Liver (tissue), 3 donors: ENCODE results near the gene PHLPP1.
"Not testable (repeated sequence)": the region's sequence is repeated elsewhere in the genome, so short reads cannot be mapped to it uniquely, and the experiment has no call there.

ENCODE experiments used
- GABPA ChIP-seq, 2 donors: IDR thresholded peaks in 1 of 2; conservative IDR thresholded peaks in 1 of 2; 2 replicates each; pipeline ENCODE4 v1.6.1; 2016; ENCODE audit warnings: antibody characterized with exemption in 2 of 2, mild to moderate bottlenecking in 1 of 2, moderate library complexity in 1 of 2
- NR2F2 ChIP-seq: IDR thresholded peaks from 2 replicates; pipeline ENCODE4 v1.6.1; 2016; ENCODE audit warnings: antibody characterized with exemption
- RXRA ChIP-seq, 2 donors: IDR thresholded peaks; 2 replicates each; pipeline ENCODE4 v1.6.1; 2017 to 2018; ENCODE audit warnings: antibody characterized with exemption in 2 of 2, mild to moderate bottlenecking in 1 of 2
- TF ChIP-seq, protein P1 (sequence below): fragments of 150-350 bp; IDR thresholded peaks from 2 replicates; pipeline ENCODE4 v1.5.1; 2017; ENCODE audit warnings: improper control_type of control experiment, low read depth, low read length; ENCODE audit not compliant: missing input control
- donor health status: healthy.
- donor health status: healthy.

DNA sequence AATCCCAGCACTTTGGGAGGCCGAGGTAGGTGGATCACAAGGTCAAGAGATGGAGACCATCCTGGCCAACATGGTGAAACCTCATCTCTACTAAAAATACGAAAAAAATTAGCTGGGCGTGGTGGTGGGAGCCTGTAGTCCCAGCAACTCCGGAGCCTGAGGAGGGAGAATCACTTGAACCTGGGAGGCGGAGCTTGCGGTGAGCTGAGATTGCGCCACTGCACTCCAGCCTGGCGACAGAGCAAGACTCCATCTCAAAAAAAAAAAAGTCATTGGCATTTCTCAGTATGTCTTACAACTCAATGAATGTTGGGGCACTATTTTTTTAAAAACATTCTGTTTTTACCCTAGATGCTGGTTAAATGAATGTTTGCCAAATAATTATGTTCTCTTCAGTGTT, 94.1 kb downstream of the PHLPP1 start:
- TF ChIP-seq RXRA (IDR thresholded peaks at IDR 0.05); GABPA (IDR thresholded peaks at IDR 0.05 in 1 of 2, conservative IDR thresholded peaks at IDR 0.05 in 1 of 2); NR2F2: not testable (repeated sequence)
- TF ChIP-seq, protein P1, sequence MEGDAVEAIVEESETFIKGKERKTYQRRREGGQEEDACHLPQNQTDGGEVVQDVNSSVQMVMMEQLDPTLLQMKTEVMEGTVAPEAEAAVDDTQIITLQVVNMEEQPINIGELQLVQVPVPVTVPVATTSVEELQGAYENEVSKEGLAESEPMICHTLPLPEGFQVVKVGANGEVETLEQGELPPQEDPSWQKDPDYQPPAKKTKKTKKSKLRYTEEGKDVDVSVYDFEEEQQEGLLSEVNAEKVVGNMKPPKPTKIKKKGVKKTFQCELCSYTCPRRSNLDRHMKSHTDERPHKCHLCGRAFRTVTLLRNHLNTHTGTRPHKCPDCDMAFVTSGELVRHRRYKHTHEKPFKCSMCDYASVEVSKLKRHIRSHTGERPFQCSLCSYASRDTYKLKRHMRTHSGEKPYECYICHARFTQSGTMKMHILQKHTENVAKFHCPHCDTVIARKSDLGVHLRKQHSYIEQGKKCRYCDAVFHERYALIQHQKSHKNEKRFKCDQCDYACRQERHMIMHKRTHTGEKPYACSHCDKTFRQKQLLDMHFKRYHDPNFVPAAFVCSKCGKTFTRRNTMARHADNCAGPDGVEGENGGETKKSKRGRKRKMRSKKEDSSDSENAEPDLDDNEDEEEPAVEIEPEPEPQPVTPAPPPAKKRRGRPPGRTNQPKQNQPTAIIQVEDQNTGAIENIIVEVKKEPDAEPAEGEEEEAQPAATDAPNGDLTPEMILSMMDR: not testable (repeated sequence)
